OCI-LY7 (cell line): ENCODE measurements around the gene DIP2C. TPM values are rescaled to one million over a fixed set of nuclear protein-coding genes. Genes with fewer than 3 reads are reported as not detected.

Experiments used
- BruUV-seq: library from RNA; stranded (reverse); fragments of 400-500 nt; replicated peaks from 2 replicates; lab custom pipeline; 2021; lab: Mats Ljungman, UMichigan
- CTCF ChIA-PET: fragments of 300-600 bp; sonication (Branson Sonifier 250); formaldehyde crosslinking; loops from one replicate; lab custom pipeline; 2022; ENCODE audit warnings: antibody characterized with exemption; ENCODE audit not compliant: unreplicated experiment; lab: Charles Lee
- POLR2A ChIA-PET: fragments of 300-600 bp; sonication (Branson Sonifier 250); formaldehyde crosslinking; loops from one replicate; lab custom pipeline; 2022; ENCODE audit warnings: antibody characterized with exemption; lab: Charles Lee
- DNase-seq: peaks from one replicate; pipeline ENCODE4 v3.0.0-alpha.2; 2015; ENCODE audit warnings: low spot score
- H2AFZ ChIP-seq: fragments of 200-600 bp; sonication (generic), shearing (Covaris generic); 2 replicates; pipeline ENCODE4 v1.6.1; 2014; ENCODE audit warnings: mild to moderate bottlenecking, antibody characterized with exemption, low read length, moderate library complexity
- H3K27ac ChIP-seq: fragments of 200-600 bp; sonication (generic); 2 replicates; pipeline ENCODE4 v1.5.1; 2014; ENCODE audit warnings: mixed run types, low read depth, mild to moderate bottlenecking, moderate library complexity, low read length, inconsistent platforms; ENCODE audit not compliant: poor library complexity, severe bottlenecking
- H3K36me3 ChIP-seq: fragments of 200-600 bp; sonication (generic); 2 replicates; pipeline ENCODE4 v1.6.1; 2014; ENCODE audit warnings: mild to moderate bottlenecking, antibody characterized with exemption, low read length, moderate library complexity, mixed read lengths; ENCODE audit not compliant: insufficient read depth
- H3K4me1 ChIP-seq: fragments of 200-600 bp; sonication (generic); 2 replicates; pipeline ENCODE4 v1.5.1; 2014; ENCODE audit warnings: mild to moderate bottlenecking, low read length; ENCODE audit not compliant: insufficient read depth, poor library complexity, severe bottlenecking
- H3K4me2 ChIP-seq: fragments of 200-600 bp; sonication (generic); 2 replicates; pipeline ENCODE4 v1.6.1; 2014; ENCODE audit warnings: mild to moderate bottlenecking, low read length
- H3K4me3 ChIP-seq: fragments of 200-600 bp; sonication (generic); 2 replicates; pipeline ENCODE4 v1.5.1; 2014; ENCODE audit warnings: mild to moderate bottlenecking, low read depth, low read length; ENCODE audit not compliant: poor library complexity, severe bottlenecking
- H3K79me2 ChIP-seq: fragments of 200-600 bp; sonication (generic); 2 replicates; pipeline ENCODE4 v1.6.1; 2016; ENCODE audit warnings: low read depth, mild to moderate bottlenecking, low read length, moderate library complexity, mixed read lengths; ENCODE audit not compliant: insufficient read depth
- H3K9me2 ChIP-seq: fragments of 200-600 bp; sonication (generic); 2 replicates; pipeline ENCODE4 v1.6.1; 2016; ENCODE audit warnings: mild to moderate bottlenecking, low read length, mixed read lengths; ENCODE audit not compliant: insufficient read depth
- H3K9me3 ChIP-seq: fragments of 200-600 bp; sonication (generic); 2 replicates; pipeline ENCODE4 v1.6.1; 2014; ENCODE audit warnings: mild to moderate bottlenecking, mixed run types, low read length, mixed read lengths
- H4K20me1 ChIP-seq: fragments of 200-600 bp; sonication (generic); 2 replicates; pipeline ENCODE4 v1.6.1; 2014; ENCODE audit warnings: mild to moderate bottlenecking, antibody characterized with exemption, low read length, moderate library complexity, mixed read lengths; ENCODE audit not compliant: insufficient read depth
- EZH2phosphoT487 ChIP-seq: fragments of 200-600 bp; sonication (generic); IDR thresholded peaks from 2 replicates; pipeline ENCODE4 v1.6.1; 2018; ENCODE audit warnings: low read depth, borderline replicate concordance, mild to moderate bottlenecking, mixed run types, antibody characterized with exemption, low read length, moderate library complexity, mixed read lengths
- intact Hi-C: fragments of 100-400 bp; cut with micrococcal nuclease; formaldehyde crosslinking; loops from one replicate; pipeline ENCODE4 v1.10.0; 2022; ENCODE audit not compliant: unreplicated experiment
- total RNA-seq, 2 experiments: library from RNA; depleted of rRNA in 1 of 2; stranded (reverse); fragments of >200 nt in 1 of 2; shearing (Covaris generic) in 1 of 2; gene quantifications; 2 replicates each; pipeline ENCODE4 v1.2.3, GENCODE V29; 2014 to 2022
- TF ChIP-seq, protein P1 (sequence below): fragments of 200-600 bp; sonication (generic); conservative IDR thresholded peaks from 2 replicates; pipeline ENCODE4 v1.5.1; 2014; ENCODE audit warnings: mild to moderate bottlenecking, antibody characterized with exemption, low read length, moderate library complexity, mixed read lengths

Gene DIP2C
- total RNA-seq, 2 experiments from 2014 or later: 10.9 to 29.5 TPM

DNA sequence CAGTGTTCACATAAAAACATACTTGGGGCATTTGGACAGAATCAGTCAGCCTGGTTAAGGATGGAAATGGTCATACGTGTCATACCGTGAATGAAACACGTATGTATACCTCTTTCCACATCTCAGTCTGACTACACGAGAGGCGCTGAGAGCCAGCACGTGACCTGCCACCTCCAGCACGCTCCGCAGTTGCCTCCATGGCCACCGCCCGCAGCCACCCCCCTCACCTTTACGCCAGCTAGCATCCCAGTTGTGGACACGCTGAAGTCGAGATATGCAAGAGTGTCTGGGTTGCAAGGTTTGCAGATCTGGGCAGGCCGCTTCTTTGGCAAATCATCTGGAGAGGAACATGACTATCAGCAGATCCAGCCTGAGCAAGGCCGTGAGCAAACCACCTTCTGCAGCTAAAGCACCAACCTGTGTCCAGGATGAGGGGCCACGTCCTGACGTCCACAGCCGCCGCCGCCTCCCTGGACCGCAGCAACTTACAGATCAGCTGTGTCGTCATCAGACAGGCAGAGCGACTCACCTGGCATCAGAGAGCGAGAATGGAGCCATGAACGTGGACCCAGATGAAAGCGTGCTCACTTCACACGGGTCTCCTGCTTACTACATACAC, 344.8 kb downstream of the DIP2C start:
- BruUV-seq: no TSS peak
- Histone ChIP-seq H3K36me3 (peaks cover 45% of the 10 kb centered on the region), H3K9me2 (no peaks in the 10 kb centered on the region), H3K27ac (no peak overlapping the region), H2AFZ (no peak overlapping the region), H3K4me2 (no peak overlapping the region), H3K4me1 (no peaks in the 10 kb centered on the region), H3K9me3 (no peaks in the 10 kb centered on the region), H4K20me1 (no peaks in the 10 kb centered on the region), H3K4me3 (no peak overlapping the region), H3K79me2 (no peaks in the 10 kb centered on the region)
- CTCF ChIA-PET: interaction anchor here (0.6 kb wide), 1 partner anchor 630 kb away, joined by 4 read pairs; no protein-coding TSS in a partner anchor
- POLR2A ChIA-PET: interaction anchor here (0.6 kb wide), 1 partner anchor 54 kb away, joined by 3 read pairs; no protein-coding TSS in a partner anchor
- no peak for DNase-seq
- TF ChIP-seq EZH2phosphoT487: no peak
- TF ChIP-seq, protein P1, sequence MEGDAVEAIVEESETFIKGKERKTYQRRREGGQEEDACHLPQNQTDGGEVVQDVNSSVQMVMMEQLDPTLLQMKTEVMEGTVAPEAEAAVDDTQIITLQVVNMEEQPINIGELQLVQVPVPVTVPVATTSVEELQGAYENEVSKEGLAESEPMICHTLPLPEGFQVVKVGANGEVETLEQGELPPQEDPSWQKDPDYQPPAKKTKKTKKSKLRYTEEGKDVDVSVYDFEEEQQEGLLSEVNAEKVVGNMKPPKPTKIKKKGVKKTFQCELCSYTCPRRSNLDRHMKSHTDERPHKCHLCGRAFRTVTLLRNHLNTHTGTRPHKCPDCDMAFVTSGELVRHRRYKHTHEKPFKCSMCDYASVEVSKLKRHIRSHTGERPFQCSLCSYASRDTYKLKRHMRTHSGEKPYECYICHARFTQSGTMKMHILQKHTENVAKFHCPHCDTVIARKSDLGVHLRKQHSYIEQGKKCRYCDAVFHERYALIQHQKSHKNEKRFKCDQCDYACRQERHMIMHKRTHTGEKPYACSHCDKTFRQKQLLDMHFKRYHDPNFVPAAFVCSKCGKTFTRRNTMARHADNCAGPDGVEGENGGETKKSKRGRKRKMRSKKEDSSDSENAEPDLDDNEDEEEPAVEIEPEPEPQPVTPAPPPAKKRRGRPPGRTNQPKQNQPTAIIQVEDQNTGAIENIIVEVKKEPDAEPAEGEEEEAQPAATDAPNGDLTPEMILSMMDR: no peak
- intact Hi-C loops: no loop called here

DNA sequence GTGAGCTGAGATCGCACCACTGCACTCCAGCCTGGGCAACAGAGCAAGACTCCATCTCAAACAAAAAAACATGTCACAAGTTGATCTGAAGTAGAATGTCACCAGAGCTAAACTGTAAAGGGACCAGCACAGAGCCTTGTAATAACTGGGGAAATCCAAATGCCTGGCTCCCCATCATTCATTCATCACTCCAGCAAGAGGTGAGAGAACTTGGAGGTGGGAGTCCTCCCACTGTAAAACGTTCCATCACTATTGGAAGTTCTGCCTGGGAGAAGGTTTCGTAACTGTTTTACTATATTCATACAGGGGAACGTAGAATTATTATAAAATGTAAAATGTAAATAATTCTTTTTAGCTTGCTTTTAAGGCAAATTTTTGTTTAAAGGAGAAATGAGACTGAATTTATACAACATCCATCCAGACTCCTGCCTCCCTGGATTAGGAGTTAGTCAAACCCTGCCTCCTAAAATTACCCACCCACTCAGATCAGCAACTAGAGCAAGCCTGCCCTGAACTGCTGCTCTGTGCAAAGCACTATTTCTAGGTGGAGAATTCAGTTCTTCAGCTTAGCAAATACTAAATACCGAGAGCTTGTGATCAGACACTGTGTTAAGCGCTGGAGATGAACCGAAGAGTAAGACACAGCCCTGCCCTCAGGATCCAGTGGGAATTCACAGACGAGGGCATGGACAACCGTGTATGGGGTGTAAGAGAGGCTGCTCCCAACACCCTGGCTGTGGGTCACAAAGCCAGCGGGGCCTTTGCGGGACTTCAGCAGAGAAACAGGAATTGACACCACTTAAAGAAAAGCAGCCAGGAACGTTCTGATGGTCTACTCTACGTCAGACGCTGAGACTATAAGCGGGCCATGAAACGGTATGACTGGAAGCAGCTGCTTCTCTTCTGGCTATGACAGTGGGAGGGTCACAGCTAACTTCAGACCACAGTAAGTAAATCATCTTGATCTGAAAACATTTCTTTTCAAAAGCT, 345.9 kb downstream of the DIP2C start:
- Histone ChIP-seq H3K79me2 (no peaks in the 10 kb centered on the region), H3K27ac (no peak overlapping the region), H3K4me1 (no peaks in the 10 kb centered on the region), H3K4me2 (no peak overlapping the region), H3K9me3 (no peaks in the 10 kb centered on the region), H4K20me1 (no peaks in the 10 kb centered on the region), H3K4me3 (no peak overlapping the region), H2AFZ (no peak overlapping the region), H3K9me2 (no peaks in the 10 kb centered on the region), H3K36me3 (peaks cover 50% of the 10 kb centered on the region)
- CTCF ChIA-PET: no interaction called here
- no peak for DNase-seq
- intact Hi-C loops: no loop called here
- no TSS peak for BruUV-seq
- TF ChIP-seq EZH2phosphoT487: no peak
- TF ChIP-seq, protein P1: no peak
- POLR2A ChIA-PET: interaction anchor here (0.6 kb wide), 1 partner anchor 53 kb away, joined by 3 read pairs; no protein-coding TSS in a partner anchor
